SHP77 (cell line): ENCODE measurements around the gene WDR48.
A peak's percentile ranks its signal among the peaks of the same experiment; 100 is the strongest.

Experiments used
- DNase-seq, 2 experiments: peaks; one replicate each; lab custom pipeline; 2025; lab: John Stamatoyannopoulos, UW

Gene WDR48

GRCh38 chr3:39064646-39065045 lies 12.8 kb downstream of the WDR48 start:
- DNase-seq, result no peak

DNA sequence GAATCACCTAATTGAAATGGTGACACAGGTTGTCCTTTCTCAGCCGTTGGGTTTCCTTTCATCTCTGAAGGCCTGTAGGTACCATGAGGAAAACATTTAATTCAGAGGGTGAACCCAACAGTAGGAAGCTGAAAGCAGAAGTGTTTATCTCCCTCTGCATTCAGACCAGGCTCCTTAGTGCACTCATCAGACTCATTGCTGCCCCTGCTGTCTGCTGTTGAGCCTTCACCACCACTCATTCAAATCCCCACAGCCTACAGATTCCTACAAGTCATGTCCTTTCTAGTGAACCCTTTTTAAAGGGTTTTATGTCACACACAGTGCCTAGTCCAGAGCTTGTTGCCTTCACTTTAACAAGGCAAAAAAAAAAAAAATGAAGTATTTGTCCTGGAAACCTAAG lies 13.4 kb downstream of the WDR48 start:
- DNase-seq, result peak; percentile 2 to 17

- DNase-seq, result no peak
These were observed 15.5 kb downstream of the WDR48 start for GRCh38 chr3:39067286-39067685.

DNA sequence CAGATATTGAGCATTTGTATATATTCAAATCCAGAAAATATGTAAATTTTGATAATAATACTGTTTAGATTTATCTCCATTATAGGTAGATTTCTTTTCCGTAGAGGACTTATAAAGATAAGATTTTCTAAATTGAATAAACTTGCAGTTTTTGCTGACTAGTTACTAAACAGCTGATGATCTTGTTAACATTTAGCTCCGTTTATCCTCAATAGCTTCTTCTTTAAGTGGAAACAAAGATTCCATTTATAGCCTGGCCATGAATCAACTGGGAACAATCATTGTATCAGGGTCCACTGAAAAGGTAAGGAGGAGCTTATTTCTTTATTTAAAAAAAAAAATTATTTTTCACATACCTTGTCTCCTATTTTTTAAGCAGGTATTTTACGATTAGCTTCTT lies 16.7 kb downstream of the WDR48 start:
- DNase-seq, result no peak

DNA sequence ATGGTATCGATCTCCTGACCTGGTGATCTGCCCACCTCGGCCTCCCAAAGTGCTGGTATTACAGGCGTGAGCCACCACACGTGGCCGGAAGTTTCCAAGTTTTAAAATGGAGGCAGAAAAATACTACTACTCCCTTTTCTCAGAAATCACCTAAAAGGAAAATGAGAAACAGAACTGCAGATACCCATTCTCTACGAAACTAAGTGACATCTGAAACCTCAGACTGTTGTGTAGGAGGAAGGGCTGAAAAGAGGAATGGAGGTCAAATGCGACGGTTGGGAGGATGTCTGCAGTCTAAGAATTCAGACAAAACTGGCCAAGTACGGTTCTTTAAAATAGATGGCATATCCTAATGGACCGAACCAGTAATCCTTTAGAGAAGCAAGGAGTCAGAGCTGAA lies 24.1 kb downstream of the WDR48 start:
- DNase-seq, result no peak

DNA sequence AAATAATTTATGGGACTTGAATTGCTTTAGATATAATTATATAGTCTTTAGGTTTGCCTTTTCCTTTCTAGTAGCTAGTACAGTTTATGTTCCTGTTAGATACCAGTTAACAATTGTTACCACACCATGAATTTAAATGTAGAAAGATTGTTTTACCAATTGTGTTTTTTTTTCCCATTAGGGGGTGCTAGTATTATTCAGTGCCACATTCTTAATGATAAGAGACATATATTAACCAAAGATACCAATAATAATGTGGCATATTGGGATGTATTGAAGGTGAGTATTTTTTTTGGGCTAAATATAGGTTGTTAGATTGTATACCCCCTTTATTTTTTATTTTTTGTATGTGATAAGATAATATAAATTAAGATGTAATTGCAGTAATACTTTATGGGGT lies 27.7 kb downstream of the WDR48 start:
- DNase-seq, result no peak

GRCh38 chr3:39080026-39080425 lies 28.2 kb downstream of the WDR48 start:
- no peak for DNase-seq

GRCh38 chr3:39082666-39083313 lies 31.0 kb downstream of the WDR48 start:
- no peak for DNase-seq

DNA sequence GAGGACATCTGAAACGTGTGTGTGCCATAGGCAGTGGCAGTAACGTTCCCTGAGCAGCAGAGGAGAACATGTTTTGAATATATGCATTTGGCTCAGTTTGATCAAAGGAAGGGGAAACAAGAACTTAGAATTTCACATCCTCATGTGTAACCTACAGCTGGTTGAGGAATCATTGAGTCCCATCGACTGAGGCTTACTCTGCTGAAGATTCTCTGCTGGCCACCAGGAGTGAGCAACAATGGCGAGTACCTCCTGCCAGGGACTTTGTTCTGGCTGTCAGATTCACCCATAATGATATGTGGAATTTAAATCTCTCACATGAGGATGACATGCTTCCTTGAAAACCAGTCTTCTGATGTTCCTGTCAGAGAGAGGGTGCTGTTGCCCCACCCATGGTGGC lies 34.3 kb downstream of the WDR48 start:
- no peak for DNase-seq

DNA sequence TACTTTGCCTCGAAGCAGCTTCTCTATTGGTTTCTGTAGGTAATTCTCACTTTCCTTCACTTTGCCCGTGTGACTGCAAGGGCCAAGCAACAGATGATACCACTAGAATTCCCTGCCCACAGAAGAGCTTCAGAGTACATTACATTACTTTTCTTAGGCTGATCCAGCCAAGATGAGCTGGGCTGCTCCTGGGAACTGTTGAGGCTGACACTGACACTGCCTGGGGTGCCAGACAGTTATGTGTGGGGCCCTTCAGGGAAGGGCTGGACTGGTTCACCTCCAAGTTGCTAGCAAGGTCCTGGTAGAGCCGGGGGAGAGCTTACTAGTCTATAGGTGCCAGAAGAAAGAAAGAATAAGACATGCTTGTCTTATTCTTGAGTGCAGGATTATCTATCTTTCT lies 36.6 kb downstream of the WDR48 start:
- no peak for DNase-seq

GRCh38 chr3:39088889-39089288 lies 37.1 kb downstream of the WDR48 start:
- no peak for DNase-seq

DNA sequence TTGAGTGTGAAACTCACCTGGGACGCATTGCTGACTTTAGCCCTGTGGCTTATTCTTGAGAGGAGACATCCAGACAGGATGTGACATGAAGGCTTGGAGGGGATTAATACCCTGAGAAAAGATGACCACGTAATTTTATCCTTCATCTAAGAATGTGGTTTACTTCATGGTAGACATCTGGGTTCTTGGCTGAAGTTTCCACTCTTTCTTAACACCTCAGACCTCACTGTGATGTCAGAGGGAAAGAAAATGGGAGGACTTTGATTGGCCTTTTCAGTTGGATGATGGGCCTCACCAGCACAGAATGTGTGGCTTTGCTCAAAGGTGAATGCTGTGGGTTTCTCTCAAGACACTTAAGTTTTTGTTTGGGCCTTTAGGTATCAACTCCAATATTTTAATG lies 39.1 kb downstream of the WDR48 start:
- no peak for DNase-seq

DNA sequence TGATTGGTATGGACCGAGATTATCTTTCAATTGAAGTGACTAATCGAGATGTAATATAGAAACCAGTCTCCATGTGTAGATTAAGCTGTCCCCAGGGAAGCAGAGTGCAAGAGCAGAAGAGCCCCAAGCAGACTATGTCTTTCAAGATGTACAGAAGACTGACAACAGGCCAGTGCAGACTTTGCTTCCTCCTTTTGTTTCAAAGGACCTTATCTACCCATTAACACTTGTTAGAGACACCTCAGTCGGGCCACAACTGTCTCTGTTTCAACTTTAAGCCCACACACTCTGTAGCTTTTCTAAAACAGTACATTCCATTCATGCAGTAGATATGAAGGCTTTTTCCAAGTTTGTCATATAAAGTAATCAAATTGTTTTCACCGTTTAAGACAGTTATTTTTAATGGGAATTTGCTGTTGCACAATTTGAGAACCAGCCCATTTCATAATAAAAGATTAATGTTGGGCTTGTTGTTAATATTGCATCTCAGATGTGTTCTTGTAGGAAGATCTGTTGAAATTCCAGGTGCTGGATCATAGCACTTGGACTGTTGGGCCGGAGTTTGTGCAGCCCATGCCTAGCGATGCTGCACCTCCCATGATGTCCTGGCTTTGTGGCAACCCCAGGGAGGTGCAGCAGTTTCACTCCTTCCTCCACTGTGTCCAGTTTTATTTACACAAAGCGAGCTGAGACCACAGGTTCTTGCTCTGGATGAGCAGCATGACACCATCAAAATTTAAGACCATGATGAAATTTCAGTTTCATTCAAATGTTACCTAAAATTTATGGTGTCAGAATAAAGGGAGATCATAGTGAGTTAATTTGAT lies 43.2 kb downstream of the WDR48 start:
- DNase-seq, result no peak

DNA sequence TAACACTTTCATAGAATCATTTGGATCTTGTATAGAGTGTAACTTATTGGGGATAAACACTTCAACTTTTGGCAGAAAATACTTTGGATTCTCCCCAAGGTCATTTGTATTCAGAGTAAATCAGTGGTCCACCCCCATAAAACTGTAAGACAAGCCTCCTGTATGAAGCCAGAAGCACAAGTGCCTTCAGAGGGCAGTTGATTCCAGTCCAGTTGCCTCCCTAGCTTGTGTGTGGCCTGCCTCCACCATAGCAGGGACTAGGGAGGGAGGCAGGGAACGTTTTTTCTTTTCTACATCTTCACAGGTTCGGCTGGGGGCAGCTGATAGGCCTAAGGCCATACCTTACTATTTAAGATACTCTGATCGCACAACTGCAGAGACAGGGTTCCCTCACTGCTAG lies 44.0 kb downstream of the WDR48 start:
- no peak for DNase-seq

- DNase-seq, result no peak
These were observed 45.0 kb downstream of the WDR48 start for GRCh38 chr3:39096775-39097174.

- DNase-seq, result no peak
These were observed 46.1 kb downstream of the WDR48 start for GRCh38 chr3:39097716-39098472.

GRCh38 chr3:39098473-39099000 lies 46.7 kb downstream of the WDR48 start:
- DNase-seq, result no peak

DNA sequence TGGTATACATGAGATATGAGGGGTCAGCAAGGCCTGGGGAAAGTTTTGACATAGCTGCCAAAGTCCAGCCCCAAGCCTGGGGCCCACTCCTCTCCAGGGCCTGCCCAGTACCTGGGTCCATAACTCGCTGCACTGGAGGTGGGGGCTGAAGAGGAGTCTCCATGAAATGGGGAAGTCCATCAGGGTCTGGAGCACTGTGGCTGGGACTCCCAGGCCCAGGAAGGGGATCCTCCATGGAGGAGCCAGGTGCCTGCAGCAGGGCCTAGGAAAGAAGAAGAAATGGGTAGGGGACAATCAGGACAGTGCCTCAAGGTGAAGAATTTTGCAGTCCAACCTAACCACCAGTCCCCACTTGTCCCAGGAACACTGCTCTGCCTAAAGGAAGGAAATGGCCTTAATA lies 47.4 kb downstream of the WDR48 start:
- no peak for DNase-seq

- DNase-seq, result no peak
These were observed 48.1 kb downstream of the WDR48 start for GRCh38 chr3:39099738-39100499.

DNA sequence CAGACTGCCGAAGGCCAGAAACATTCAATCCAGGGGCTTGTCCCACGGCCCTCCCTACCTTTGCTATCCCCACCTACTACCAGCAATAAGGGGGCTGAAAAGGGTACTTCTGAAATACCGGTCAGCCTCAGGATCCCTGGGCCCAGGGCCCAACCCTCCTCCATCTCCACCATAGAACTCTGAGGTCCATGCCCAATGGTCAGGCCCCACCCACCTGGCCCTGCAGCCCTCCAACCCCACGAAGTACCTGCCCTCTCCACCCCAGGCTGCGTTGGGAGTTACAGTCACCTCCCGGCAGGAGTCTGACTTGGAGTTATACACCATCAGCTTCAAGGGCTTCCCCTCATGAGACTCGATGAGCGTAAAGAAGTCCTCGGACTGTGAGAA lies 48.7 kb downstream of the WDR48 start:
- DNase-seq, result no peak

DNA sequence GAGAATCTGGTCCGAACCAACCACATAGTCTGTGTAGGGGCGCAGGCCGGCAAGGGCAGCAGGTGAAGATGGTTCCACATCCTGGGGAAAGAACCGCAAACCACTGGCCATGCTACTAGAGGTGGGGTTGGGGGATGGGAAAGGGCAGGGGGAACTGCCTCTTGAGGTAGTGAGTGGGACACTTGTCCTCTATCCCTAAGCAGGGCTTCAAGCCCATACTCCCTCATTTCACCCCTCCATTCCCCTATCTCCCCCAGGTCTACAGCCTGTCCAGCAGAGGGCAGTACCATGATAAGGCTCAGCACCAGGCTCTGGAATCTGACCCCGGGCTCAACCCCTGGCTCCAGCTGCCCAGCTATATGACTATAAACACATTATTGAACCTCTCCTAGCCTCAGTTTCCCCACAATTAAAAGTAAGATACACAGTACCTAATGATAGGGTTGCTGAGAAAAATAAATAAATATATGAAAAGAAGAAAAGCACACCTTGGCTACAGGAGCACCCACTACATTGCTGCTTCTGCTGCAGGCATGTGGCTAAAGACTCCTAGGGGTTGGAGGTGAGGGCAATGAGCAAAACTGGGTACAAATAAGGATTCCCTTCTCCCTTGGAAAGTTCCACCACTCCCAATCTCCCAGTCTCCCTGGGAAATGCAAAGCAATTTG lies 49.3 kb downstream of the WDR48 start:
- peak; percentile 12 to 36 for DNase-seq
